GM23338 (cell line): ENCODE data around the gene LATS2. TPM values are rescaled to one million over a fixed set of nuclear protein-coding genes. Genes with fewer than 3 reads are reported as not detected.

Source experiments
- ATAC-seq: fragments of 200-7000 bp; cut with Tn5 transposase; 3 replicates; pipeline ENCODE4 v1.9.1; 2020
- DNase-seq: peaks from one replicate; pipeline ENCODE4 v3.0.0-alpha.2; 2015; ENCODE audit warnings: low spot score
- H2AFZ ChIP-seq: fragments of 200-600 bp; sonication (generic); 2 replicates; pipeline ENCODE4 v1.8.0; 2016; ENCODE audit warnings: antibody characterized with exemption, mild to moderate bottlenecking, moderate library complexity
- H3F3A ChIP-seq: fragments of 200-600 bp; sonication (generic); replicated peaks from 2 replicates; pipeline ENCODE4 v1.8.0; 2017; ENCODE audit warnings: antibody characterized with exemption, mixed run types, low read depth
- H3K27ac ChIP-seq: fragments of 200-600 bp; sonication (generic); 2 replicates; pipeline ENCODE4 v1.6.1; 2016; ENCODE audit warnings: low read depth
- H3K27me3 ChIP-seq: fragments of 200-600 bp; sonication (generic); 2 replicates; pipeline ENCODE4 v1.8.0; 2016; ENCODE audit warnings: mild to moderate bottlenecking, mixed run types, moderate library complexity; ENCODE audit not compliant: insufficient read depth
- H3K36me3 ChIP-seq: fragments of 200-600 bp; sonication (generic); 2 replicates; pipeline ENCODE4 v1.8.0; 2016; ENCODE audit warnings: mild to moderate bottlenecking; ENCODE audit not compliant: insufficient read depth
- H3K4me1 ChIP-seq: fragments of 200-600 bp; sonication (generic); 2 replicates; pipeline ENCODE4 v1.8.0; 2016; ENCODE audit warnings: mild to moderate bottlenecking, moderate library complexity; ENCODE audit not compliant: insufficient read depth
- H3K4me2 ChIP-seq: fragments of 200-600 bp; sonication (generic); 2 replicates; pipeline ENCODE4 v1.7.1; 2017; ENCODE audit warnings: mixed run types
- H3K4me3 ChIP-seq: fragments of 200-600 bp; sonication (generic); 2 replicates; pipeline ENCODE4 v1.6.1; 2016; ENCODE audit warnings: mixed run types
- H3K79me2 ChIP-seq: fragments of 200-600 bp; sonication (generic); replicated peaks from 2 replicates; pipeline ENCODE4 v1.8.0; 2017; ENCODE audit warnings: mild to moderate bottlenecking; ENCODE audit not compliant: insufficient read depth
- H3K9me2 ChIP-seq: fragments of 200-600 bp; sonication (generic); 2 replicates; pipeline ENCODE4 v1.8.0; 2017; ENCODE audit not compliant: insufficient read depth
- H4K20me1 ChIP-seq: fragments of 200-600 bp; sonication (generic); replicated peaks from 2 replicates; pipeline ENCODE4 v1.8.0; 2017; ENCODE audit warnings: mild to moderate bottlenecking; ENCODE audit not compliant: insufficient read depth
- H3K27ac Mint-ChIP-seq: 2 replicates; pipeline ENCODE4 v1.8.0; 2020; ENCODE audit warnings: inconsistent platforms, mild to moderate bottlenecking, moderate library complexity, mixed read lengths
- H3K27me3 Mint-ChIP-seq: 3 replicates; pipeline ENCODE4 v1.8.0; 2022; ENCODE audit warnings: low read depth, mild to moderate bottlenecking, moderate library complexity, mixed read lengths, inconsistent platforms; ENCODE audit not compliant: insufficient read depth, poor library complexity
- H3K36me3 Mint-ChIP-seq: 3 replicates; pipeline ENCODE4 v1.8.0; 2021; ENCODE audit warnings: low read depth, mild to moderate bottlenecking, inconsistent platforms, moderate library complexity, mixed read lengths
- H3K4me1 Mint-ChIP-seq: 3 replicates; pipeline ENCODE4 v1.8.0; 2020; ENCODE audit warnings: mild to moderate bottlenecking, inconsistent platforms, mixed read lengths
- H3K4me3 Mint-ChIP-seq: 3 replicates; pipeline ENCODE4 v1.8.0; 2021; ENCODE audit warnings: moderate library complexity, mild to moderate bottlenecking, inconsistent platforms, mixed read lengths
- H3K9me3 Mint-ChIP-seq: 3 replicates; pipeline ENCODE4 v1.8.0; 2020; ENCODE audit warnings: moderate library complexity, mild to moderate bottlenecking, inconsistent platforms, mixed read lengths
- CREB1 ChIP-seq: fragments of 250-450 bp; sonication (Bioruptor Pico); IDR thresholded peaks from 2 replicates; pipeline ENCODE4 v1.5.0; 2020; ENCODE audit warnings: low read depth, mild to moderate bottlenecking, moderate library complexity
- EZH2 ChIP-seq: fragments of 200-600 bp; sonication (generic); IDR thresholded peaks from one replicate; pipeline ENCODE4 v1.8.0; 2017; ENCODE audit warnings: antibody characterized with exemption, mild to moderate bottlenecking, low read depth; ENCODE audit not compliant: unreplicated experiment
- STAT1 ChIP-seq: IDR thresholded peaks from one replicate; pipeline ENCODE4 v1.6.1; 2016; ENCODE audit warnings: antibody characterized with exemption; ENCODE audit not compliant: unreplicated experiment
- polyA plus RNA-seq: library from polyadenylated mRNA; unstranded; fragments of >200 nt; fragmentation: Nextera tagmentation; extraction: Ambion mirVana; gene quantifications from 2 replicates; pipeline ENCODE4 v1.2.1, GENCODE V29; 2016
- total RNA-seq: library from RNA; depleted of rRNA; stranded (reverse); fragments of >200 nt; shearing (Covaris generic); gene quantifications from 2 replicates; pipeline ENCODE4 v1.2.3, GENCODE V29; 2014
- TF ChIP-seq, protein P1 (sequence below): IDR thresholded peaks from 2 replicates; pipeline ENCODE4 v1.6.1; 2016; ENCODE audit warnings: antibody characterized with exemption
- TF ChIP-seq, protein P2 (sequence below): IDR thresholded peaks from one replicate; pipeline ENCODE4 v1.6.1; 2018; ENCODE audit warnings: antibody characterized with exemption; ENCODE audit not compliant: unreplicated experiment
- TF ChIP-seq, protein P3 (sequence below), 2 experiments: fragments of 200-600 bp in 1 of 2; sonication (generic) in 1 of 2; conservative IDR thresholded peaks; 2 replicates each; pipeline versions ENCODE4 v1.5.1 to v1.6.1; 2016 to 2017; ENCODE audit warnings: antibody characterized with exemption in 2 of 2, low read depth in 2 of 2, mild to moderate bottlenecking in 2 of 2, moderate library complexity in 1 of 2

The LATS2 gene
- total and polyA plus RNA-seq, 2 experiments from 2014 or later, result 10.5 to 25.4 TPM

DNA sequence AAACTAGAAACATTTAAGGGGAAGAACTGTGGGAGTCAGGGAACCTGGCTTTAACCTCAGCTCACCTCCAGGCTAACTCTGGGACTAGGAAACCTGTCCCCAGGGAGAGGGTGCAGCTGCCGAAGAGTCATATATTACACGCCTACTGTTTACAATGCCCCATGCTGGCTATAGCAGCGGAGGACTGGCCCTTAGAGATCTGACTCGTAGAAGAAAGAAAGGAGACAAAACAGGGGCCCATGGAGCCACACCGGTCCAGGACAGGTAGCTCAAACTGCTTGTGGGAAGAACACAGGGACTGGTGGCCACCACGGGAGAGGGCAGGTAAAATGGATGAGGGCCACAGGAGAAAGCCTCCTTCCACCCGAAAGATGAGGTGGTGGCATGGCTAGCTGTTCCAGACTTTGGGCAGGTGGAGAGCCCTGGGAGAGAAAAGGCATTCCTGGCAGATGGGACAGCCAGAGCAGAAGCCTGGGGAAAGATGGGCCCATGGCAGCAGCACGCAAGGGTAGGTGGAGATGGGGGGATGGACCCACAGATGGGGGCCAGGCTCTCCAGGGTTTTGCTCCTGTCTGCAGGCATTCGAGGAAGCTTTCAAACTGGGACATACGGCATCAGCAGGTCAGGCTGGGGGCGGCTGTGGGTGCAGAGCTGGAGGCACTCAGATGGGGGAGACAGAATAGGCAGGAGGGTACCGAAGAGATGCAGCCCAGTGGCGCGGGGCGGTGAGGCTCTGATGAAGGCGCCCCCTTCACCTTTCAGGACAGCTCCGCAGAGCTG is 69.5 kb downstream of the LATS2 start (continued):
- TF ChIP-seq, protein P1, sequence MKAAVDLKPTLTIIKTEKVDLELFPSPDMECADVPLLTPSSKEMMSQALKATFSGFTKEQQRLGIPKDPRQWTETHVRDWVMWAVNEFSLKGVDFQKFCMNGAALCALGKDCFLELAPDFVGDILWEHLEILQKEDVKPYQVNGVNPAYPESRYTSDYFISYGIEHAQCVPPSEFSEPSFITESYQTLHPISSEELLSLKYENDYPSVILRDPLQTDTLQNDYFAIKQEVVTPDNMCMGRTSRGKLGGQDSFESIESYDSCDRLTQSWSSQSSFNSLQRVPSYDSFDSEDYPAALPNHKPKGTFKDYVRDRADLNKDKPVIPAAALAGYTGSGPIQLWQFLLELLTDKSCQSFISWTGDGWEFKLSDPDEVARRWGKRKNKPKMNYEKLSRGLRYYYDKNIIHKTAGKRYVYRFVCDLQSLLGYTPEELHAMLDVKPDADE, result no peak
- TF ChIP-seq EZH2 (no peak), STAT1 (no peak)

DNA sequence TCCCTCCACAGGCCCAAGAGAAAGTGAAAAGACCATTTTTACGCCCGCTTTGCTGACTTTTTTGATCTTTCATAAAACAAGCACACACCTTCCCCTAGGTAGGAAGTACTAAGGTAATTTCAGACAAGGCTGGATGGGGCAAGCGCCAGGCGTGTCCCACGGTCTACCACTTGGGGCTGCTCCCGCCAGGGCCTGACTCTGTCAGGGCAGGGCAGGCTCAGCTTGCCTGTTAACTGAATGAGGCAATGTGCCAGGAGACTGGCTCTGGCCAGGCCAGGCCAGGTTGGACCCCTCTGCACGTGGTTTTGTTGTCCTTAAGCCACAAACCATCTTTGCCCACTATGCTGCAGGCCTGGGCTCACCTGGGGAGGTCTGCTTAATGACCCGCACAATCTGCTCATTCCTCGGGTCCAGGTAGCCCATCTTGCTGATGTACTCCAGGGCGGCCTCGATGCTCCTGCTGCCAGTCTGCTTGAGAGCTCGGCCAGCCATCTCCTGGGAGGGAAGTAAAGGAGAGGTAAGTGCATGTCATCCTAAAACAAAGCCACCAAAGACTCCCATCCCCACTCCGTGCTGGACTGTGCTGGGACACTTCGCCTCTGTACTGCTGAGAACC is 70.4 kb downstream of the LATS2 start:
- ATAC-seq (peak; percentile 77), DNase-seq (peak; percentile 39)
- H3K9me3 Mint-ChIP-seq, result no peaks in the 10 kb centered on the region
- no peaks in the 10 kb centered on the region; the same call in 1 of the 2 replicates for H3K4me1 ChIP-seq
- H3K4me2 ChIP-seq, result no peak overlapping the region
- TF ChIP-seq, protein P1, result no peak
- TF ChIP-seq EZH2 (no peak), CREB1 (CRISPR knock-in tag) (no peak), STAT1 (no peak)
- TF ChIP-seq, protein P2, sequence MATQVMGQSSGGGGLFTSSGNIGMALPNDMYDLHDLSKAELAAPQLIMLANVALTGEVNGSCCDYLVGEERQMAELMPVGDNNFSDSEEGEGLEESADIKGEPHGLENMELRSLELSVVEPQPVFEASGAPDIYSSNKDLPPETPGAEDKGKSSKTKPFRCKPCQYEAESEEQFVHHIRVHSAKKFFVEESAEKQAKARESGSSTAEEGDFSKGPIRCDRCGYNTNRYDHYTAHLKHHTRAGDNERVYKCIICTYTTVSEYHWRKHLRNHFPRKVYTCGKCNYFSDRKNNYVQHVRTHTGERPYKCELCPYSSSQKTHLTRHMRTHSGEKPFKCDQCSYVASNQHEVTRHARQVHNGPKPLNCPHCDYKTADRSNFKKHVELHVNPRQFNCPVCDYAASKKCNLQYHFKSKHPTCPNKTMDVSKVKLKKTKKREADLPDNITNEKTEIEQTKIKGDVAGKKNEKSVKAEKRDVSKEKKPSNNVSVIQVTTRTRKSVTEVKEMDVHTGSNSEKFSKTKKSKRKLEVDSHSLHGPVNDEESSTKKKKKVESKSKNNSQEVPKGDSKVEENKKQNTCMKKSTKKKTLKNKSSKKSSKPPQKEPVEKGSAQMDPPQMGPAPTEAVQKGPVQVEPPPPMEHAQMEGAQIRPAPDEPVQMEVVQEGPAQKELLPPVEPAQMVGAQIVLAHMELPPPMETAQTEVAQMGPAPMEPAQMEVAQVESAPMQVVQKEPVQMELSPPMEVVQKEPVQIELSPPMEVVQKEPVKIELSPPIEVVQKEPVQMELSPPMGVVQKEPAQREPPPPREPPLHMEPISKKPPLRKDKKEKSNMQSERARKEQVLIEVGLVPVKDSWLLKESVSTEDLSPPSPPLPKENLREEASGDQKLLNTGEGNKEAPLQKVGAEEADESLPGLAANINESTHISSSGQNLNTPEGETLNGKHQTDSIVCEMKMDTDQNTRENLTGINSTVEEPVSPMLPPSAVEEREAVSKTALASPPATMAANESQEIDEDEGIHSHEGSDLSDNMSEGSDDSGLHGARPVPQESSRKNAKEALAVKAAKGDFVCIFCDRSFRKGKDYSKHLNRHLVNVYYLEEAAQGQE, result no peak
- TF ChIP-seq, protein P3, sequence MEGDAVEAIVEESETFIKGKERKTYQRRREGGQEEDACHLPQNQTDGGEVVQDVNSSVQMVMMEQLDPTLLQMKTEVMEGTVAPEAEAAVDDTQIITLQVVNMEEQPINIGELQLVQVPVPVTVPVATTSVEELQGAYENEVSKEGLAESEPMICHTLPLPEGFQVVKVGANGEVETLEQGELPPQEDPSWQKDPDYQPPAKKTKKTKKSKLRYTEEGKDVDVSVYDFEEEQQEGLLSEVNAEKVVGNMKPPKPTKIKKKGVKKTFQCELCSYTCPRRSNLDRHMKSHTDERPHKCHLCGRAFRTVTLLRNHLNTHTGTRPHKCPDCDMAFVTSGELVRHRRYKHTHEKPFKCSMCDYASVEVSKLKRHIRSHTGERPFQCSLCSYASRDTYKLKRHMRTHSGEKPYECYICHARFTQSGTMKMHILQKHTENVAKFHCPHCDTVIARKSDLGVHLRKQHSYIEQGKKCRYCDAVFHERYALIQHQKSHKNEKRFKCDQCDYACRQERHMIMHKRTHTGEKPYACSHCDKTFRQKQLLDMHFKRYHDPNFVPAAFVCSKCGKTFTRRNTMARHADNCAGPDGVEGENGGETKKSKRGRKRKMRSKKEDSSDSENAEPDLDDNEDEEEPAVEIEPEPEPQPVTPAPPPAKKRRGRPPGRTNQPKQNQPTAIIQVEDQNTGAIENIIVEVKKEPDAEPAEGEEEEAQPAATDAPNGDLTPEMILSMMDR (conservative IDR thresholded peaks at IDR 0.05; ENCODE audit: low read depth in 2 of 2), result 0 out of 4 replicates have a peak, but pooled peaks of 1 of the 2 experiments have one; percentile 6
- H3F3A ChIP-seq, result 0 out of 2 replicates have a peak, but pooled peaks cover 5% of the 10 kb centered on the region
- H3K36me3 ChIP-seq, result 0 out of 2 replicates have a peak, but pooled peaks cover 11% of the 10 kb centered on the region
- peaks cover 46% of the 10 kb centered on the region for H3K36me3 Mint-ChIP-seq
- peaks cover 67% of the 10 kb centered on the region for H3K79me2 ChIP-seq
- no peaks in the 10 kb centered on the region for H3K9me2 ChIP-seq
- no peak overlapping the region for H2AFZ ChIP-seq
- no peak overlapping the region for H3K4me3 ChIP-seq
- H3K4me3 Mint-ChIP-seq, result no peak overlapping the region
- H4K20me1 ChIP-seq, result peaks cover 10% of the 10 kb centered on the region; the same call in 1 of the 2 replicates
- H3K27ac ChIP-seq, result peak overlapping the region; percentile 39; the same call in 1 of the 2 replicates
- no peaks in the 10 kb centered on the region for H3K27me3 Mint-ChIP-seq
- H3K4me1 Mint-ChIP-seq, result peaks cover 19% of the 10 kb centered on the region
- no peaks in the 10 kb centered on the region for H3K27me3 ChIP-seq
- H3K27ac Mint-ChIP-seq, result peak overlapping the region; percentile 75
